CD4-positive, alpha-beta T cell treated with Interleukin-21 for 1 hour (primary cell): Measurements from ENCODE around the gene ANXA6.
"Not testable (repeated sequence)": the region's sequence is repeated elsewhere in the genome, so short reads cannot be mapped to it uniquely, and the experiment has no call there.

ENCODE experiments used
- DNase-seq: peaks from one replicate; pipeline ENCODE4 v3.0.0-alpha.2; 2020

ANXA6 gene

DNA sequence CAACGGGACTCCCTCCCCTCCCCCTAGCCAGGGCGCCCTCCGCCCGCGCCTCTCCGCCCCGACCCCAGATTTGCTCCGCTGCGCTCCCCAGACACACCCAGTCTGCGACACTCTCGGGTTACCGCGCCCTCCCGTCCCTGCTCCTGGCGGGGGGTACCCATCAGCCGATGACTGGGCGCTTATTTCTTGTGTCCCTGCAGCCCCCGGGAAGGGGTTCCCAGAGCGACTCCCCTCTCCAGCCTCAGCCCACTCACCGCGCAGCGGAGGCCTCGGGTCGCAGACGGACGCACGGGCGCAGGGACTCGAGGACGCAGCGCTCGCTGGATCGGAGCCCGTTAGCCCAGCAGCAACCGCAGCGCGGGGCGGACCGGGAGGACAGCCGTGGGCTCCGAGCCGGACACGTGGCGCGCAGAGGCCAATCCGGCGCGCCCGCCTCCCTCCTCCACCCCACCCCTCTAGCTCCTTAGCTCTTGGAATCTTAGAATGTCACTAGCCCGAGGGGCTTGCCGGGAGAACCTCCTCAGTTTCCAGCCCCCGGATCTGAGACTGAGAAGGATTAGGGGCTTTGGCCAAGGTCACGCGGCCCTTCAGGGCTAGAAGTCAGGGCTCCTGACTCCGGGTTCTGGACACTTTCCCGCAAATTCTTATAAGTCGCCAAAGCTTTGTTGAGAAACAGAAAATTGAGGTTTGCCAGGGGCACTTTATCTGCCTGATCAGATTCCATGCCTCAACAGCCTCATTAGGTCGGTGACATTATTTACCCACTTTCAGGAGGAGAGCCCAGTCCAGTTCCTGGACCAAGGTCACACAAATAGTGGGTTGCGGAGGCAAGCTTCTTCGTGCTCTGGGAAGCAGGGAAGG is at the start of gene ANXA6:
ANXA6 (minus strand) TSS at position 354 of the 861 bp plus-strand sequence. CDS start 9,878 bp downstream, outside the sequence.
- peak; percentile 62 for DNase-seq

DNA sequence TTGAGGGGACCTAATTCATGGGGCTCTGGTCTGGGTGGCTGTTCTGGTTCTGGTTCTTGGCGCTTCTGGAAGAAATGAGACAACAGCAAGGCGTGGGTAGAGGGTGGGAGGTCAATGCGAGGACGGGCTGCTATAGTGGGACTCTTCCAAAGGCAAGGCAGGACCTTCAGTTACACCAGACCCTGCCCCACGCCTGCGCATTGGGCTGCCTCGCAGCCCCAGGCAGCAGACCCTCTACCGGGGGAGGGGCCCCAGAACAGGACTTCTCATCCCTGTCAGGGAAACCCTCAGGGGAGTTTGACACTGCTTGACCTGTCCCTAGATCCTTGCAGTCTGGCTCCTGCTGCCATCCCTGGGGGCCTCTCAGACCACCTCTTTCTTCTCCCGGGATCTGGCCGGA is 47.8 kb upstream of the ANXA6 start:
- DNase-seq, result no peak

DNA sequence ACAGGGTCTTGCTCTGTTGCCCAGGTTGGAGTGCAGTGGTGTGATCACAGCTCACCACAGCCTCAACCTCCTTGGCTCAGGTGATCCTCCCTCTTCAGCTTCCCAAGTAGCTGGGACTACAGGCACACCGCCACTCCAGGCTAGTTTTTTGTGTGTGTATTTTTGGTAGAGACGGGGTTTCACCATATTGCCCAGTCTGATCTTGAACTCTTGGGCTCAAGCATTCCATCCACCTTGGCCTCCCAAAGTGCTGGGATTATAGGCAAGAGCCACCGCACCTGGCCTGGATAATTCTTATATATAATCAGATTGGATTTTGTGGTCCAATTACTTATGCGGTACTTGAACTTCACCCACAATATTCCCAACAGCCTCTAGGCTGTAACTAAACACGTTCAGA is 46.5 kb upstream of the ANXA6 start:
- no peak for DNase-seq

DNA sequence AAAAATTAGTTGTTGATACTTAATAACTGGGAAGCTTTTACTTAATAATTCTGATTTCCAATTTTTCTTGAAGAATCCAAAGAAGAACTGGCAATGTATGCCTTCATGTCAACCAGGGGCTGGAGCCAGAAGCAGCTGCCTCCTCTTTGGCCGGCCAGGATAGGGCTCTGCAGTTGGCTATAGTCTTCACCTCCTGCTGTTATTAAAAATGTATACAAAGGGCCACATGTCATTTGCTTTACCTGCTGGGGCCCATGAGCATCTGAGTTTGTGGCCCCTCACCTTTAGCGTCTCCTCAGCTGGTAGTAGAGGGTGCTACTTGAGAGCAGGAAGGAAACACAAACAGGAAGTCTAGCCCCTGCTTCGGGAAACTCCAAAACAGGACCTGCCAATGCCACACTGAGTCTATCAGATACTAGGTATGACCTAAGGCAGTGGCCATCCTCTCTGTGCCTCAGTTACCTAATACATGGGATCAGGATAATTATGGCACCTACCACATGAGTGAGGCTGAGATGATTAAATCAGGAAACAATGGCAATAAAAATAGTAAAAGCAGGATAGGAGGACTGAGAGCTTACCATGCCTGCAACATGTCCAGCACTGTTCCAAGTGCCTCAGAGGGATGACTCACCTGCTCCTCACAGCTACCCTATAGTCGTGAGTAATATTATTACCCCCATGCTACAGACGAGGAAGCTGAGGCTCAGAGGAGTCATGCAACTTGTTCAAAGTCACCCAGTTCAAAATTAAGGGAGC is 45.0 kb upstream of the ANXA6 start:
- peak; percentile 50 for DNase-seq

DNA sequence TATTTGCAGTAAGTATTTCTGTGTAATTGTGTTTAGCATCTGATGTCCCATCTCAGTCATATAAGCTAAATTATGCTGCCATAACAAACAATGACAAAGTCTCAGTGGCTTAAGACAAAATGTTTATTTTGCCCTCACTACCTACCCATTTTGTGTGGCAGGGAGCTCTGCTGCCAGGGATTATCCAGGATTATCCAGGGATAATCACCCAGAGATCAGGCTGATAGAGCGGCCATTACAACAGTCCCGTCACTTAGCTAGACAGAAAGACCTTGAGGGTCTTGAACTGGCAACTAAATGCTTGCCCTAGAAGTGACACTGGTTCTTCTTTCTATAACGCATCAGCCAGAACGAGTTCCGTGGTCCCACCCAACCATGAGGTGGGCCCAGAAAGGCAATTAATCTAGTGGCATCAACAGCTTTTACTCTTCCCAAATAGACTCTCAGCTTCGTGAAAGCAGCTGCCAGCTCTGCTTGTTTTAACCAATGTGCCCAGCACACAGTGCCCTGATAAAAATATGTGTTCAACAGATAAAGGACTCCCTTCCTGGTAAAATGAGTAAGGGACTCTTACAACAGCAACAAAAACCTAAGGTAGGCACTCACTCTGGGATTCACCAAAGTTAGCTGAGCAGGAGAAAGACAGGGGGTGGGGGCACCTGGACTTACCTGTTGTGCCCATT is 43.5 kb upstream of the ANXA6 start:
- no peak for DNase-seq

DNA sequence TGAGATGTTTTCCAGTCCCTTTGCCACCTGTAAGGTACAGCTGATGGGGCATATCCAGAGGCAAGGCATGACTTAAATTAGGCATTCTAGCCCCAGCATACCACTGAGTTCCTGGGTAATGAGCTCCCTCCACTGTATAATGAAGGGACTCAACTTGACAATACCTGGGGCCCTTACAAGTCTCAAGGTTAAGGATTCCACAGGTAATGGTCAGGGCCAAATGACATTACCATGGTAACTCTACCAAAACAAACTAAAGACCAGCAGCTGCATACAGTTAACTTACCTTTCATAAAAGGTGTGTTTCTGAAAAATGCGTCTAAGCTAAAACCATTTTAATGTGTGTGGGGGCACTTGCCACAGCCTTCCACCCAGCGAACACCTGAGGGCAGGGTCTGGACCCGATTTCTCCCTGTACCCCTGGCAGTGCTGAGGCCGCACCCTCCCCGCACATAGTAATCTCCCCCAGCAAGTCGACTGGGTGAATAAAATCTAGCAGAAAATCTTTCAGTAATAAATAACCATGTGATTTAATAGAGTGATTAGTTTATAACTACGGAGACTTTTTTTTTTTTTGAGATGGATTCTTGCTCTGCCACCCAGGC is 42.1 kb upstream of the ANXA6 start:
- DNase-seq, result no peak

DNA sequence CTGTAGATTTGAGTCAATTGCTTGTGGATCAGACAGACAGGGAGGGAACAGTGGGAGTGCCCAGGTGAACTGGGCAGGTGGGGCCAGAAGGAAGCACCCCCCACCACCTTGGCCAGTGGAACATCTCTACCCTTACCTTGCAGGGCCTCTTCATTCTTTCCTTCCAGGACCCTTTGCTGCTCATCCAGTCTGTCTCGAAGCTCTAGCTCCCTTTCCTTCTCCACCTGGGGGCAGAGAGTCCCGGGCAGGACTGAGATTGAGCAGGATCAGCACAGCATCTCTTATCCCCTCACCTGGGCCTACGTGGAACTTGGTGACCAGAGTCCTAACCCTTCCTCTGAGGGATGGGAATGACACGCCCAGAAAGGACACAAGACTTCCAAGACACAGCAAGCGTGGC is 41.3 kb upstream of the ANXA6 start:
- no peak for DNase-seq

DNA sequence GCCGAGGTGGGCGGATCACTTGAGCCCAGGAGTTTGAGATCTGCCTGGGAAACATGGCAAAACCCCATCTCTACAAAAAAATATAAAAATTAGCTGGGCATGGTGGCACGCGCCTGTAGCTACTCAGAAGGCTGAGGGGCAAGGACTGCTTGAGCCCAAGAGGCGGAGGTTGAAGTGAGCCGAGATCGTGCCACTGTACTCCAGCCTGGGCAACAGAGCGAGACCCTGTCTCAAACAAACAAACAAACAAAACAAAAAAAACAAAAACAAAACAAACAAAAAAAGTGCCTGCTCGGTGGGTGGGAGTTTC is 39.7 kb upstream of the ANXA6 start:
- DNase-seq, result not testable (repeated sequence)

DNA sequence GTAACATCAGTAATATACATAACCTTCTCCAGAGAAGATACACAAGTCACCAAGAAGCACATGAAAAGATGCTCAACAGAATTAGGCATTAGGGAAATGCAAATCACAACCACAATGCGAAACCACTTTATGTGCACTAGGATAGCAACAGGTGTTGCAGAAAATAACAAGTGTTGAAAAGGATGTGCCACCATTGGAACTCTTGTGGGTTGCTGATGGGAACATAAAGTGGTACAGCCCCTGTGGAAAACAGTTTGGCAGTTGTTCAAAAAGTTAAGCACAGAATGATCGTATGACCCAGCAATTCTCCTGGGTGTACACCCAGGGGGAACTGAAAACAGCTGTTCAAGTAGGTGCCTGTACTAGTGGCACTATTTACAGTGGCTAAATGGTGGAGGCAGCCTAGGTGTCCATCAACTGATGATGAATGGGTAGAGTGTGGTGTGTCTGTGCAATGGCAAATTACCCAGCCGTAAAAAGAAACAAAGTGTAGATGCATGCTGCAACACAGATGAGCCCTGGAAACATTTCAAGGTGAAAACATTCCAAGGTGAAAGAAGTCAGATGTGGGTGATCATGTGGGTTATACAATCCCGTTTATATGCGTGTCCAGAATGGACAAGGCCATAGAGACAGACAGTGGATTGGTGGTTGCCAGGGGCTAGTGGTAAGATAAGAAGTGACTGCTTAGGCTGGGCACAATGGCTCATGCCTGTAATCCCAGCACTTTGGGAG is 39.1 kb upstream of the ANXA6 start:
- no peak for DNase-seq

DNA sequence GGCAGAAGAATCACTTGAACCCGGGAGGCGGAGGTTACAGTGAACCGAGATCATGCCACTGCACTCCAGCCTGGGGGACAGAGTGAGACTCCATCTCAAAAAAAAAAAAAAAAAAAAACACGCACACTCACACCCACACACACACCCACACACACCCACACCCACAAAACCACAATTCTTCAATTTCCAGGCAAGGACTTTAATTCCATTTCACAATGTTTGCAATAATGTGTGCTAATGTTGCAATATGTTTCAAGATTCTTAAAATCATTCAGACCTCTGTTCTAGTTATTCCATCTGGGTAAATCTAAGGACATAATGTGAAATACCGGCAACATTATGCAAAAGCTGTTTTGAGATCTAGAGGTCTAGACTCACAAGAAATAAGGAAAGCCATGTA is 38.0 kb upstream of the ANXA6 start:
- no peak for DNase-seq

DNA sequence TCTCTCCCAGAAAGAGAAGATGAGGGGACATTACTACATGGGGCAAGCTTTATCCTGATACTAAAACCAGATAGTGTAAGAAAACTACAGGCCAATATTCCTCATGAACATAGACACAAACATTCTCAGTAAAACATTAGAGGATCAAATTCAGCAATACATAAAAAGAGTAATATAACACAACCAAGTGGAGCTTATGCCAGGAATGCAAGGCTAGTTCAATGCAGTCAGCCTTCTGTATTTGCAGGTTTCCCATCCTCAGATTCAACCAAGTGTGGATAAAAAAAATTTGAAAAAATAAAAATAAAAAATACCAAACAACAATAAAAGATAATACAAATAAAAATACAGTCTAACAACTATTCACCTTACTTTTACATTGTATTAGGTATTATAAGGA is 35.0 kb upstream of the ANXA6 start:
- no peak for DNase-seq

DNA sequence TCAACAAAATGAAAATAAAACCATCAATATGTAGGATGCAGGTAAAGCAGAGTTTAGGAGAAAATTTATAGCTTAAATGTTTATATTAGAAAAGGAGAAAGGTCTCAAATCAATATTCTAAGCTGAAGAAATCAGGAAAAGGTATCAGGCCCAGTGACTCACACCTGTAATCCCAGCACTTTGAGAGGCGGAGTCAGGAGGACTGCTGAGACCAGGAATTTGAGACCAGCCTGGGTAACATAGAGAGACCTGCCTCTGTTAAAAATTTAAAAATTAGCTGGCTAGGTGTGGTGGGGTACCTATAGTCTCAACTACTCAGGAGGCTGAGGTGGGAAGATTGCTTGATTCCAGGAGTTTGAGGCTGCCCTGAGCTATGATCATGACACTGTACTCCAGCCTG is 34.1 kb upstream of the ANXA6 start:
- DNase-seq, result no peak

DNA sequence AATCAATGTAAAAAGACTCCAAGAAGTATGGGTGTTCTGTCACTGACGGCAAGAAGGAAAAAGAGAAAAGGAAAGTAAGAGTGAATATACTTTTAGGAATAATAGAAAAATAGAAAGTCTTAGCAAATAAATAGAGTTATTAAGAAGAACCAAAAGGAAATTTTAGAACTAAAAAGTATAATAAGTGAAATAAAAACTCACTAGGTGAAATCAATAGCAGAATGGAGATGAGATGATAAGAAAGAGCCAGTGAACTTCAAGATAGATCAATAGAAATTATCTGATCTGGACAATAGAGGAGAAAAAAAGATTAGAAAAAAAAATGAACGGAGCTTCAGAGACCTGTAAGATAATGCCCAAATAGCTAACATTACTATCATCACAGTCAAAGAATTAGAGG is 31.6 kb upstream of the ANXA6 start:
- DNase-seq, result no peak

DNA sequence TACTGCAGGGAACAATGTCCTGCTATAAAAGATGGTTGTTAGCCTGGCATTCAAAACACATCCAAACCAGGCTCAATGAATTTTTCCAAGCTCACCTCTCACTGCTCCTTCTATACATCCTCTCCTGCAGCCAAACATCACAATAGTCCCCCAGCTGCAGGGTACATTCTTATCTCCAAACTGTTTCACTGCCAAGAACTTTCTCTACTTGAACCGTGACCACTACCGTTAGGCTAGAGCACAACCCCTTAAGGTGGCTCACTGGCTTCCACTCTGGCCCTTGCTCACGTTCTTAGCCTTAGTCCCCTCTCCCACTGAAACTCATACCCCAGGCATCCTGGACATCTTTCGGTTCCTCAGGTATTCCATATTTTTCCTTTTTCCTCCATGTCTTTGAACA is 29.0 kb upstream of the ANXA6 start:
- DNase-seq, result no peak

DNA sequence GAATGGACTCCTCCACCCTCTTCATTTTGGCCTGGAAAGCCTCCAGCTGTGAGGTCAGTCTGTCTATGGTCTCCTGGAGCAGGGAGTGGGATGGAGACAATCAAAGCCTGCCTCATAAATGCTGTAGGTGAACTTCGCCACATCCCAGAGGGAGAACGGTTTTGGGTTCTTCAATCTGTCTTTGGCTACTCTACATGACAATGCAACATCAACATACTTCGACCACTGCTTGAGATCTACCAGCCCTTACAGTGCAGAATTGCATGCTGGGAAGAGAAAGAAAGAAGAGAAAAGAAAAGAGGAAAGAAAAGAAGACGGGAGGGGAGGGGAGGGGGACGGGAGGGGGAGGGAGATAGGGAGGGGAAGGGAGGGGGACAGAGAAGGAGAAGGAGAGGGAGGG is 28.5 kb upstream of the ANXA6 start:
- no peak for DNase-seq

DNA sequence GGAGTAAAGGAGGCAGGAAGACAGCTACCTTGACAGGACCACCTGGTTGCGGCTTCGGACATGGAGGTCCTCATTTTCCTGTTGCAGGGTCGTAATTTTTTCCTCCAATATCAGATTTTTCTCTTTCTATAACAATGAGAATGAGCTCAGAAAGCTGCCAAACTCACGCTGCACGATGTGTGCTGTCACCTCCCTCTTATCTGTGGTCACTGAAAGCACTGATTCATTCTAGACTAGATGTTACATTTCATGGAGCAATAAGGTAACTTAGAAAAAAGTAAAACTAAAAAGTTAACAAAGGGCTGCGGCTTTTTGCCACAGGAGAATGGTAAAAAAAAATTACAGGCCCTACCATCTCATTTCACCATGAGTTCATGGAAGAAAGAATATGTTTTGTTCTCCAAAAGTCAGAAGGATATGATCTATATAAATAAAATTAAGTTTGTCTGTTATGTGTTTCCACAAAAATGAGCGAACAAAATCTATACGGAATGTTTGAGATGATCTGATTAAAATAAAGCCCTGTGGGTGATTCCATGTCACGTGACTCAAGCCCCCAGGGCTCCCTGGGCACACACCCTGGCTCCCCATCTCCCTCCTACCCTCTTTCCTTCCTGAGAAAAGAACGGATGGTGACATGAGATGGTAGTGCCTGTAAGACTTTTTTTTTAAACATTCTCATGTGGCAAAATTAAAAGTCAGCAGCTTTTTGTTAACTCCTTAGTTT is 26.9 kb upstream of the ANXA6 start:
- DNase-seq, result no peak

DNA sequence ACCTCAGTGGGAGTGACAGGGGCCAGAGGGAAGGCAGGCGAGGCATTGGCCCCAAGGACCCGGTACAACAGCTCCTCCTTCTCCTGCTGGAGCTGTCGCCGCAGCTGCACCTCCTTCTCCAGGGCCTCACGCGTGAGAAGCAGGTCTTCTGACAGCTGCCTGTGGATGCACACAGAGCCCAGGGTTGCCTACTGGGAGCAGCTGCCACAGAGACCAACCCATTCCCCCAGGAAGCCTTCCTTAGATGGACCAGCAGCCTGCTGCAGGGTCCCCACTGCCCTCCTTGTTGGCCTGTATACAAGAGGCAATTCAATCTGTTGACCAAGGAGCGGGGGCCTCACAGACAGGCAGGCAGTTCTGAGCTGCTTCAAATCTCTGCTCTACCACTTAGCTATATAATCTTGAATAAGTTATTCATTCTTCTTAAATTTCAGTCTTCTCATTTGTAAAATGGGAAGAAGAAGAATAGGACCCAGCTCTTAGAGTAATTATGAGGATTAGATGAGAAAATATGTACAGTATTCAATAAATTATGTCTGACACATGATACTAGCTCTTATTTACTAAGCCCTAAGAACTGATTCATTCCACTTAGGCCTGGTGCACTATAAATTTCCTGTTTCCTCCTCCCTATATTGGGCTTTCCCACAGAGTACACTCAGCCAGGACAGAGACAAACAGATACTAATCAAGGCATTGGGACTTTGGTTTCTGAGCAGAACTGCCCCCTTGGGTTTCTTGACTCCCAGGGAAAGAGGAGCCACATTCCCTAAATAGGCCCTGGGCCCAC is 26.1 kb upstream of the ANXA6 start:
- DNase-seq, result no peak

DNA sequence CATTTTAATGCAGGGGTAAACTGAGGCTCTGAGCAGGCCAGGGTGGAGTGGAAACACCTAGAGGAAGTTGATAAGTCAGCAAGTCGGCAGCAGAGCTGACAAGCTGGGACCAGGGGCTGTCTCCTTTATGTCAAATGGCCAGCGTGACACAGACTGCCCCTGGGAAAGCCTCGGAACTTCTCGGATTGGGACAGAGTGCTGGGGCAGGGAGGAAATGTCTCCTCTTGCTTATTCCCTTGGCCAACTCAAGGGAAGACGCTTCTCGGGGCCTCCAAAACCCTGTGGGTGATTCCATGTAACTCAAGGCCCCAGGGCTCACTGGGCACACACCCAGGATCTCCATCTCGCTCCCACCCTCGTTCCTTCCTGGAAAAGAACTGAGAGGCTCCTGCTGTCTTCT is 25.4 kb upstream of the ANXA6 start:
- no peak for DNase-seq

DNA sequence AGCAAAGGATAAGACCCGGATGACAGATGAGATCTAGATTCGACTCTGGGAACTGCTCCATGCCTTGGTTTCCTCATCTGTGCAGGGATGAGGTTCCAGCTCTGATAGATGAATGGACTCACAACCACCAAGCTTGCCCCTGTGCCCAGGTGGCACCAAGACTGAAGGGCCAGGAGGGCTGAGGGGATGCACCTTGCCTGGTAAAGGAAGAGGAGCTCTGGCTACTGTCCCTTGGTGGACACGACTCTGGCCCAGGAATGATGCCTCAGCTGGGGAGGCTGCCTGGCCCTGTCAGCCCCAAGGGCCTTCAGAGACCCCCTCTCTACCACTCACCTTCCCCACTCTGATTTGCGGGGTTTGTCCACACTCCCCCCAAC is 24.9 kb upstream of the ANXA6 start:
- DNase-seq, result no peak

DNA sequence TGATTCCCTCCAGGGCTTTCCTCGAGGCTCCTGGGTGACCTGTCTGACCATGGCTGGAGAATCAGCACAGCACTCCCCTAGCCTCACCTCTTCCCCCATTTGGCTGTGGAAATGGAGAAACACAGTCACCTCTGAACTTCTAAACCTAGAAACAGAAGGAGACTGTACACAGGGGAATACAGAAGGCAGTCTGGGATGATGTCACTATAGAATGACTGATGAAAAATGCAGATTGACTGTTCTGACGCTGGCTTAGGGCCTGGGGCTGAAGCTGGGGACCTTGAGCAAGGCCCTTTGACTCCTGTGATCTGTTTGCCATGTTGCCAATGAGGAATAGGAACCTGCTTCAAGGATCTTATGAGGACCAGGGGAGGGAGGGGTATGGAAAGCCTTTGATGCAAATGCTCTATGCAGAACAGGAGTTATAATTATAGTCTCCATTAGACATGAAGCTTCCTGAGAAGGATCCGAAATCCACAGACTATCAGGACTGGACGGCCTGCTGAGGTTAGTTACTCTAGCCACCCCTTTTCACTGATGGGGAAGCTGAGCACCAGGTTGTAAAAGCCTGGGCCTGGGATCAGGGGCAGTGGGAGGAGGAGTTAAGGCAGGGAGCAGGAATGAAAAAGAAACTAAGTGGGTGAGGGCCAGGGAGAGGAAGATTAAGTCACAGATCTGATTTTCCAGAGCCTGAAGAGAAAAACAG is 24.4 kb upstream of the ANXA6 start:
- DNase-seq, result no peak

DNA sequence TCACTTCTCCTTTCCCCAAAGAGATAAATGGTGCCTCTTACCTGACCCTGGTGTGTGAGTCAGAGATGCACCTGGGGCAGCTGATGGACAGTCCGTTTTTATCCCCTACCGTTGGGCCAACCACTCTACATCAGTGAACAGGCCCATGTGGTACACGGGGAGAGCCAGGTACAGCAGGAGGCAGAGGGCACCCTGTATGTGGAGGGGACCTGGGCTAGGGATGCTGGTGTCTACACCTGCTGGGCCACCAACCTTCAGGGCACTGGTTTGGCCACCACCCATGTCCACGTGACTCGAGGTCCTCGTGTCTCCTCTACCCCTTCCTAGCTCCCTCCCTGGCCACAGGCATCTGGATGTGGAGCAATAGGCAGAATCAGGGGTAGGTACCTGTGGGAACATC is 22.7 kb upstream of the ANXA6 start:
- no peak for DNase-seq
